Cortex of kidney (tissue), 1 donor: ENCODE data around the gene RAB7A.
"Not testable (repeated sequence)": the region's sequence is repeated elsewhere in the genome, so short reads cannot be mapped to it uniquely, and the experiment has no call there.

Source experiments
- DNase-seq: peaks from one replicate; lab custom pipeline; 2025; lab: John Stamatoyannopoulos, UW

Gene RAB7A

GRCh38 chr3:128710816-128711433 is 15.1 kb upstream of the RAB7A start:
- no peak for DNase-seq

GRCh38 chr3:128712848-128713247 is 13.1 kb upstream of the RAB7A start:
- no peak for DNase-seq

- no peak for DNase-seq
Observed at GRCh38 chr3:128714887-128715491, 11.0 kb upstream of the RAB7A start.

DNA sequence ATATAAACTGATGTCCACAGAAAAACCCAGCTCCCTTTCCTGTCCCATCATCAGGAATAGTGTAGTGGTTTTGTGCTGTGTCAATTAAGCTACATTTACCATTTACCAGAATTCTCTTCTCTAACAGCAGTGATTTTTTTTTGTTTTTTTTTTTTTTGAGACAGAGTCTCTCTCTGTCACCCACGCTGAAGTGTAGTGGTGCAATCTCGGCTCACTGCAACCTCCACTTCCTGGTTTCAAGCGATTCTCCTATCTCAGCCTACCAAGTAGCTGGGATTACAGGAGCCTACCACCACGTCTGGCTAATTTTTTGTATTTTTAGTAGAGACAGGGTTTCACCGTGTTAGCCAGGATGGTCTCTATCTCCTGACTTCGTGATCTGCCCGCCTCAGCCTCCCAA is 7.1 kb upstream of the RAB7A start:
- DNase-seq = not testable (repeated sequence)

- DNase-seq = no peak
Observed at GRCh38 chr3:128720891-128721290, 5.1 kb upstream of the RAB7A start.

DNA sequence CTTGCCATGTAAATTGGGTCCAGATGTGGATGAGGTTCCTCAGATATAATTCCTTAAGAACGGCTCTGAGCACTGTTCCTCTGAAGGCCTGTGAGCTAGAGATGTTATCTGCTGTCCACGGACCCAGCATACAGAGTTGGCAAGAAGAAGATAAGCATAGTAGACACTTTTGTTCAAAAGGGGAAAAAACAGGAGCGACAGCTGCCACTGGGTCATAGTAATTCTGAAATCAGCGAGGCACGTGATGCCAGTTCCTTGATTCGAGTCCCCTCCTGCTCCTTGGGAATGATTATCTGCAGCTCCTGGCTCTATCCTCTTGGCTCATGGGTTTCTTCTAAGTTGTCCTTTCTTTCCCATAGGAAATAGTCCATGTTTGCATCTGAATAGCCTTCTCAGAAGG is 2.5 kb upstream of the RAB7A start:
- no peak for DNase-seq

DNA sequence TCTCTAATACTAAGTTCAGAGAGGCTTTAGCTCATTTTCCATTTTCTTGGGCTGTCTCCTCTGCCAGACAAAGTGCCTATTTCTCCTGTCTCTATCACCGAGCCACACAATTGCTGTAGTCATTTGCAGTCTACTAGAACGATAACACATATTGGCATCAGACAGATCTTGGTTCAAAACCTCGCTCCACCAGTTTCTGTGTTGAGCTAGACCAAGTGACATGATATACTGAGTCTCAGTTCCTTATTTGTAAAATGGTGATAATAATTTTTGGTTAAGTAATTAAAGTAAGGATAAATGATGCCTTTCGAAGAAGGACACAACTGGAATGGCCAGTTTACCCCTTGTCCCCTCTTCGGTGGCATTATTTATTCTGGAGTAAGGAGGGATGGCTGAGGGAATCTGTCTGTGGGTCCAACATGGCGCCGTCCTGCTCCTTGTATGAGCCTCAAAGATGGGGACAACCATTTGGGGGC is 398 bp upstream of the RAB7A start:
- DNase-seq = no peak

- DNase-seq = no peak
Observed at GRCh38 chr3:128727059-128727458, 1.1 kb downstream of the RAB7A start.

DNA sequence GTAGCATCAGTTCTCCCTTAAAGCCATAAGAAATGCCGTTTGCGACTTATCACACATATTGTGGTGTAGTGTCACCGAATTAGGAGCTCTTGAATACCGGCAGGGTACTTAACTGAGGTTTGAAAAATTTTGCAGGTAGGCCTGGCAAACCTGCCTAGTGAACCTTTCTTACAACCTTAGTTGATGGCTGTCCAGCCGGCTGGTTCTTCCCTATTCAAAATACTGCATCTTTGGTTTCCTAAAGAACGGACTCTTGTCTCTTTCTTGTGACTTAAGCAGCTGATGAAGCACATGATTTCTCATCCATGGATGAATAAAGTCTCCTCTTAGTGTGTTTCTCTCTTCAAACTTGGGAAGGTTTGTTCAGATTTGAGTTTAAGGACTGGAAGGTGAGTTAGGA is 1.5 kb downstream of the RAB7A start:
- no peak for DNase-seq

- no peak for DNase-seq
Observed at GRCh38 chr3:128727996-128728395, 2.0 kb downstream of the RAB7A start.

DNA sequence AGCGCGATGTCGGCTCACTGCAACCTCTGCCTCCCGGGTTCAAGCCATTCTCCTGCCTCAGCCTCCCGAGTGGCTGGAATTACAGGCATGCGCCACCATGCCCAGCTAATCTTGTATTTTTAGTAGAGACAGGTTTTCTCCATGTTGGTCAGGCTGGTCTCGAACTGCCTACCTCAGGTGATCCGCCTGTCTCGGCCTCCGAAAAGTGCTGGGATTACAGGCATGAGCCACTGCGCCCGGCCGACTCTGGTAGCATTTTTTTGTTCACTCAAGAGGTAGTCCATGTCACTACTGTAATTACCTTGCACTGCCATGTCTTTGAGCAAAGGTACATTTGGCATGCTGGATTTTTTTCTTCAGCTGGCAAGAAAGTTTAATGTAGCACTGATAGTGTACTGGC is 2.5 kb downstream of the RAB7A start:
- not testable (repeated sequence) for DNase-seq

- DNase-seq = no peak
Observed at GRCh38 chr3:128730471-128730870, 4.5 kb downstream of the RAB7A start.

DNA sequence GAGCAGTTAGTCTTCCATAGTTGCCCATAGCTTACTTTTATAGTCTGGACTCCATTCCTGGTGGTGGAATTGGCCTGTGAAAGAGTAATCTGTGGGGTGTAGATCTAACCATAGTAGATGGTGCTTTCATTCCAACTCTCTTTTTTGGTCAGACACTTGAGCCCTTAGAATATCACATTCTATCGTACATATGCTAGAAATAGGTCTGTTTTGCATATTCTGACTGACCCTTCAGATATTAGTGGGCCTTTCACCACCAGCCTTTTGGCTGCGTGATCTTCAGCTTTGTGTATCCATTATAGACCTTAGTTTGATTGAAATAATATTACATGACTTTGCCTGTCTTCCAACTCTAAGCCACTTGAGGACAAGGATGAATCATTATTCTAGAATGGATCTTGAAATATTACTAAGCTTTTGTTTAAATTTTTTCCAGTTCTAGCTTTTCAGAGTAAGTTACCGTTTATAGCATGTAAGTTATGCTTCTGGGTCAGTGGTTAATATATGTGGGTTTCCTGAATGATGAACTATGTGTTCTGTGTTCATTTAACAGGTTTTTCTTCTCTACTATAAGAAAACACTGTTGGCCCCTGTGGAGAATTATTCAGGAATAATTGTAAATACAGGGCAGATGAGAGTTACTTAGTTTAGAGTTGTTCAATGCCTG is 8.7 kb downstream of the RAB7A start:
- no peak for DNase-seq

DNA sequence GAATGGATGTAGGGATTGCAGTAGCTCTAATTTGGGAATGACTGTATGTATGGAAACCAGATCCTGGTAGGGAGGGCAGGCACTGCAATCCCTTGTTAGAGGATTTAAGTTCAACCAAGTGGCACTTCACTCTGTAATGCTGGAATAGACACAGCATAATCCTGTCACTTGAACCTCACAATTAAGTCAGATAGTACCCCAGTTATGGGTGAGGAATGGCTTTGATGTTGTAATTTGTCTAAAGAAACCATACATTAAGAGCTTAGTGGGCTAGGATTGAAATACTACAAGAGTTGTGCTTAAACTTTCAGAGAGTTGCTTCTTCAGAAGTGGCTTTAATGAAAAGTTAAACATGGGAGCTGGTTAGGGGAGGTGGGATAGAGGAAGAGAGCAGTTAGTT is 9.3 kb downstream of the RAB7A start:
- no peak for DNase-seq

DNA sequence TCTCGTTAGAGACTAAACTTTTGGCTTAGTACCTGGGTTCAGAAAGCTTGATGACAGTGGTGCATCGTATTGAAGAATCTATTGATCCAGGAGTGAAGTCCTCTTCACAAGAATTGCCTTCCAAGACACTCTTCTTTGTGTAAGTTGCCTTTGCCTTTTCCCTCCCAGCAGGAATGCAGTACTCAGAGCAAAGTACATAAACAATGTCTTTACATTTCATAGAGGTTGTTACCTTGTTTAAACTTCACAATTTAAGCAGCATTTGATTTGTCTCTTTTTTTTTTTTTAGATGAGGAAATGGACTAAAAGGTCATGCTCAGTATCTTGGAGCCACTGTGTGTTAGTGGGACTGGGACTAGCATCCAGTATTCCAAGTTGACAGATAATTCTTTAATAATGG is 9.9 kb downstream of the RAB7A start:
- DNase-seq = no peak

DNA sequence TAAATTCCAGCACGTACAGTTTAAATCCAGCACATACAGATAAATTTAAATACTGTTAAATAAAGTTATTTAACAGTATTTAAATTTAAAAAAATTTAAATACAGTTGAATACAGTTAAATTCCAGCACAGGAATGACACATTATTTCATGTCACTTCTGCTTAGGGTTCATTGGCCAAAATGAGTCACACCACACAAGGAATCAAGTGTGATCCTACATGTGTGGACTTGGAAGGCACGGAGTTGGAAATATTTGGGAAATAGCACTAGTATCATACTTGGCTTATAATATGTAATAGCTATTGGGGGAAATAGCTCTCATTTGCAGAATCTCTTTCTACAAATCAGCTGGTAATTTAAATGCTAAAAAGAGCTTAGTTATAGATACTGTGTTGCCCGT is 10.6 kb downstream of the RAB7A start:
- no peak for DNase-seq

DNA sequence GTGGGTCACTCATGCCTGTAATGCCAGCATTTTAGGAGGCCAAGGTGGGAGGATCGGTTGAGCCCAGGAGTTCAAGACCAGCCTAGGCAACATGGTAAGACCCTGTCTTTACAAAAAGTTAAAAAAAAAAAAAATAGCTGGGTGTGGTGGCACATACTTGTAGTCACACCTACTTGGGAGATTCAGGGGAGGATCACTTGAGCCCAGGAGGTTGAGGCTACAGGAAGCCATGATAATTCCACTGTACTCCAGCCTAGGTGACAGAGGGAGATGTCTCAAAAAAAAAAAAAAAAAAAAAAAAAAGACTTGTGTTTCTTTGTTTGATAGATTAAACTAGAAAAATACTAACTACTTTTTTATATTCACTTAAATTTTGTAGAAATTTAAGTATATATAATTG is 14.6 kb downstream of the RAB7A start:
- DNase-seq = no peak

GRCh38 chr3:128742821-128743594 is 17.0 kb downstream of the RAB7A start:
- no peak for DNase-seq

DNA sequence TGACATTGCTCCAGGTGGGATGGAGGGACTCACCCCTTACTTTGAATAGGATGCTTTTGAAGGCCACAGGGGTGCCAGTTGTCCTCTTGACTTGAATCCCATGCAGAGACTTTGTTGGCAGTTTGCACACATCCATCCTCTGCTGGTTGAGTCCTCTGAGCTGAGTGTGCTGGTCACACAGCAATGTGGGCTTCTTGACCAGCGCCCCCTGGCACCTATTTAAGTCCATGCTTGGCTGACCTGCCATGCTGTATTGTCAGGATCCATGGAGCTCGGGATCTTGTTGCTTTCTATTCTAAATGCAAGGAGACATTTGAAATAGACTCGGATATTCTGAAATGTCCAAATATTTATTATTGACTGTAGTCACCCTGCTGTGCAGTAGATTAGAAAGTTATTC is 19.8 kb downstream of the RAB7A start:
- DNase-seq = no peak

- no peak for DNase-seq
Observed at GRCh38 chr3:128746881-128747280, 20.9 kb downstream of the RAB7A start.

DNA sequence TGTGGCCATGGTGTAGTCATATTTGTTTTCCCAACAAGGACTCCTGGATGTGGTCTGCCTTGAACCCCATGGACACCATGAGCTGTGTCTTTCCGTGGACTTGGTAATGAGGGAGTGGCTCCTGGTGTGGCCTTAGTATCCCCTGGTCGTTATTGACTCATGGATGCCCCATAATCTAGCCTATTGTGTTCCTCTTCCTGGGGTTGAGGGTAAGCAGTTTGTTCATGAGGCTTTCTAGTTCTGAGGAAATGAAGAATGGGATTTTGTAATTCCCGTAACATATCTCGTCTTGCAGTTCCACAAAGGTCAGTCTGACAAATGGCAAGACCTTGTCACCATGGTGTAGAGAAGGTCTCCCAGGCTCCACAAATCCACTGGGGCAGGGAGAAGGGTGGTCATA is 22.6 kb downstream of the RAB7A start:
- no peak for DNase-seq

DNA sequence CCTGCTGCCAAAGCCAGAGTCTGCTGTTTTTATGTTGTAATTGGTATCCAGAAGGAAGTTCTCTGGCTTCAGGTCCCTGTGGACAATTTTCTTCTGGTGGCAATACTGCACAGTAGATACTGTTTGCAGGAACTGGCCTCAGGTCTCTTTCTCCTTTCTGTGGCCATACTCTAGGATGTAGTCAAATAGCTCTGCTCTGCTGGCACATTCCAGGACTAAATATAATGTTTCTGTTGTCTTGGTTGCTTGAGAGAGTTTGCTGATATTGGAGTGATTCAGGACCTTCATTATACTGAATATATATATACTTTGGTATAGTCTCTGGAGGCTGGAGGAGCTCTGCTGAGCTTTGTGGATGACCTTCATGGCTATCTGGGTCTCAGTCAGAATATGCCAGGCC is 23.1 kb downstream of the RAB7A start:
- no peak for DNase-seq

DNA sequence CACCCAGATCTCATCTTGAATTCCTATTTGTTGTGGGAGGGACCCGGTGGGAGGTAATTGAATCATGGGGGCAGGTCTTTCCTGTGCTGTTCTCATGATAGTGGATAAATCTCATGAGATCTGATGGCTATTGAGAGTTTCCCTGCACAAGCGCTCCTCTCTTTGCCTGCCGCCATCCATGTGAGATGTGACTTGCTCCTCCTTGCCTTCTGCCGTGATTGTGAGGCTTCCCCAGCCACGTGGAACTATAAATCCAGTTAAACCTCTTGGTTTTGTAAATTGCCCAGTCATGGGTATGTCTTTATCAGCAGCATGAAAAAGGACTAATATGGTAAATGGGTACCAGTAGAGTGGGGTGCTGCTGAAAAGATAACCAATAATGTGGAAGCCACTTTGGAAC is 23.6 kb downstream of the RAB7A start:
- DNase-seq = not testable (repeated sequence)
